Uterus (tissue), 4 donors: ENCODE results near the gene DHODH. TPM values are rescaled to one million over a fixed set of nuclear protein-coding genes. Genes with fewer than 3 reads are reported as not detected.

Source experiments
- DNase-seq, 2 donors: peaks; one replicate each; pipeline ENCODE4 v3.0.0-alpha.2; 2019 to 2020
- H3K27ac ChIP-seq, 2 donors: fragments of 200-600 bp; sonication (generic); 1 replicate in 1 of 2; 2 replicates in 1 of 2; pipeline ENCODE4 v1.5.1; 2016 to 2018
- H3K27me3 ChIP-seq, 2 donors: fragments of 200-600 bp; sonication (generic); one replicate each; pipeline ENCODE4 v1.5.1; 2018 to 2019; ENCODE audit warnings: control low read depth in 1 of 2
- H3K36me3 ChIP-seq, 2 donors: fragments of 200-600 bp; sonication (generic); one replicate each; pipeline ENCODE4 v1.5.1; 2019; ENCODE audit warnings: control low read depth in 1 of 2
- H3K4me1 ChIP-seq, 2 donors: fragments of 200-600 bp; sonication (generic); one replicate each; pipeline ENCODE4 v1.5.1; 2018 to 2019; ENCODE audit warnings: control low read depth in 1 of 2
- H3K4me3 ChIP-seq, 2 donors: fragments of 200-600 bp; sonication (generic); 1 replicate in 1 of 2; 2 replicates in 1 of 2; pipeline ENCODE4 v1.5.1; 2018 to 2019; ENCODE audit warnings: mild to moderate bottlenecking in 1 of 2
- H3K9me3 ChIP-seq, 2 donors: fragments of 200-600 bp; sonication (generic); one replicate each; pipeline ENCODE4 v1.5.1; 2019; ENCODE audit warnings: control low read depth in 1 of 2
- CTCF ChIP-seq, 4 experiments: fragments of 200-600 bp in 2 of 4; fragments of 450-650 bp in 2 of 4; sonication (generic) in 2 of 4; IDR thresholded peaks; one replicate each; pipeline ENCODE4 v1.5.1; 2016 to 2019; ENCODE audit warnings: antibody characterized with exemption in 4 of 4, mild to moderate bottlenecking in 2 of 4, moderate library complexity in 1 of 4
- POLR2A ChIP-seq, 2 donors: fragments of 450-650 bp; IDR thresholded peaks; one replicate each; pipeline ENCODE4 v1.6.1; 2016; ENCODE audit warnings: antibody characterized with exemption in 2 of 2, mild to moderate bottlenecking in 1 of 2, moderate library complexity in 1 of 2
- intact Hi-C: fragments of 100-400 bp; cut with DNase I; formaldehyde crosslinking; loops from one replicate; pipeline ENCODE4 v1.15.1; 2023; ENCODE audit warnings: low total_unique reads
- total RNA-seq, 4 donors: library from RNA; depleted of rRNA in 3 of 4; stranded (reverse); fragments of >200 nt in 3 of 4; gene quantifications; one replicate each; pipeline versions ENCODE4 v1.1.0 to v1.2.4, GENCODE V29; 2014 to 2023
- donor health status: DM: yes; HTN: yes; CAD: no.

DHODH gene
- total RNA-seq, 4 donors from 2014 or later, result 1.8 to 14.7 (median 7.1) TPM

- H3K4me3 ChIP-seq, result no peak overlapping the region
- intact Hi-C loops, result no loop called here
- DNase-seq, result no peak
- no peaks in the 10 kb centered on the region for H3K9me3 ChIP-seq
- H3K27ac ChIP-seq, result no peak overlapping the region
- TF ChIP-seq CTCF (IDR thresholded peaks at IDR 0.05), result no peak
- TF ChIP-seq POLR2A (IDR thresholded peaks at IDR 0.05), result no peak
- no peaks in the 10 kb centered on the region for H3K27me3 ChIP-seq
- no peaks in the 10 kb centered on the region for H3K4me1 ChIP-seq
- H3K36me3 ChIP-seq, result no peaks in the 10 kb centered on the region
Observed at GRCh38 chr16:71966932-71967331, 41.6 kb upstream of the DHODH start.

DNA sequence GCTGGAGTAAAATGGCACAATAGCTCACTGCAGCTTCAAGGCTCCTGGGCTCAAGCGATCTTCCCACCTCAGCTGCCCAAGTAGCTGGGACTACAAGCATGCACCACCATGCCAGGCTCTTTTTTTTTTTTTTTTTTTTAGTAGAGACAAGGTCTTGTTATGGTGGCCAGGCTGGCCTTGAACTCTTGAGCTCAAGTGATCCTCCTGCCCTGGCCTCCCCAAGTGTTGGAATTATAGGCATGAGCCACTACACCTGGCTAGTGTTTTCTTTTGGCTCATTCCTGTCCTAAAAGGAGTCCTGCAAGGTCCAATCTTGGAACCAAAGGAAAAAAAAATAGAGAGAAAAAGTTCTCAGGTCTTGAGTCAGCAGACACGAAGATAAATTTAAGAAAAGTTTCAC lies 39.2 kb upstream of the DHODH start:
- no peak for TF ChIP-seq POLR2A (IDR thresholded peaks at IDR 0.05)
- TF ChIP-seq CTCF (IDR thresholded peaks at IDR 0.05), result no peak
- DNase-seq, result no peak
- Histone ChIP-seq H3K27me3 (no peaks in the 10 kb centered on the region), H3K36me3 (no peaks in the 10 kb centered on the region), H3K27ac (no peak overlapping the region), H3K4me3 (no peak overlapping the region), H3K4me1 (no peaks in the 10 kb centered on the region), H3K9me3 (no peaks in the 10 kb centered on the region)
- intact Hi-C loops, result no loop called here

DNA sequence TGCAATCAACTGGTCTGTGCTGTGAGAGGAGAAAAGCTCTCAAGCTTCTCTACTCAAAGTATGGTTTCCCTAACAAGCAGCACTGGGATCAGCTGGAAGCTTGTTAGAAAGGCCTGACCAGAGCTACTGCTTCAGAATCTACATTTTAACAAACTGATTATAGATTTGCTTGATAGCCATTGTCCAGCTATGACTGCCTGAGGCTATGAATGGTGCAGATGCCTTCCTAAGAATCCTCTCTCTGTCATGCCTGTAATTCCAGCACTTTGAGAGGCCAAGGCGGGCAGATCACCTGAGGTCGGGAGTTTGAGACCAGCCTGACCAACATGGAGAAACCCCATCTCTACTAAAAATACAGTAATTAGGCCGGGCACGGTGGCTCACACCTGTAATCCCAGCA lies 37.0 kb upstream of the DHODH start:
- no peak for TF ChIP-seq CTCF (IDR thresholded peaks at IDR 0.05)
- no peak for TF ChIP-seq POLR2A (IDR thresholded peaks at IDR 0.05)
- Histone ChIP-seq H3K4me1 (no peaks in the 10 kb centered on the region), H3K27ac (no peak overlapping the region), H3K4me3 (no peak overlapping the region), H3K27me3 (no peaks in the 10 kb centered on the region), H3K36me3 (no peaks in the 10 kb centered on the region), H3K9me3 (no peaks in the 10 kb centered on the region)
- no peak for DNase-seq
- intact Hi-C loops, result no loop called here

DNA sequence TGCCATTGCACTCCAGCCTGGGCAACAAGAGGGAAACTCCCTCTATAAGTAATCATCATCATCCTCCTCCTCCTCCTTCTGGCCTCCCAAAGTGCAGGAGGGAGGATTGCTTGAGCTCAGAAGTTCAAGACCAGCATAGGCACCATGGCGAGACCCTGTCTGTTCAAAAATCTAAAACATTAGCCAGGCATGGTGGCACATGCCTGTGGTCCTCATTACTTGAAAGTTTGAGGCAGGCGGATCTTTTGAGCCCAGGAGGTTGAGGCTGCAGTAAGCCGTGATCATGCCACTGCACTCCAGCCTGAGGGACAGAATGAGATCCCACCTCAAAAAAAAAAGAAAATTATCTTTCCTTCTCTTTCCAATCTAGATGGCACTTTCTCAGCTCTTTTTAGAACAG lies 36.2 kb upstream of the DHODH start:
- Histone ChIP-seq H3K9me3 (no peaks in the 10 kb centered on the region), H3K27me3 (no peaks in the 10 kb centered on the region), H3K4me3 (no peak overlapping the region), H3K4me1 (no peaks in the 10 kb centered on the region), H3K36me3 (no peaks in the 10 kb centered on the region), H3K27ac (no peak overlapping the region)
- intact Hi-C loops, result no loop called here
- no peak for TF ChIP-seq POLR2A (IDR thresholded peaks at IDR 0.05)
- TF ChIP-seq CTCF (IDR thresholded peaks at IDR 0.05), result no peak
- DNase-seq, result no peak

DNA sequence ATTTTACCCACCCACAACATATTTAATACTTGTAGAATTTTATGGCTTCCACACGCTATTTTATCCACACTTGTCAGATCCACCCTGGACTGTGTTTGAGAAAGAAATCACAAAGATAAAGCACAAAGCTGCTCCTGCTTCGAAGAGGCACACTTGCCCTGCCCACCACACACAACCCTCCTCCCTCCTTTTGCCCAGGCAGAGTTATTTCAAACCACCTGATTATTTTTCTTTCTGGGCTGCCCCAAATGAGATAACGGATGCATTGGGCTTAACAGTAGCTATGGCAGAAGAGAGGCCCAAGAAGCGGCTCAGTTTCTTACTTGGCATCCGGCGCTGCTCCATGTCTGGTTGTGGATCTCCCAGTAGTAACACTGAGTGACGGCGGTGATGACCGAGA lies 35.5 kb upstream of the DHODH start:
- Histone ChIP-seq H3K27me3 (no peaks in the 10 kb centered on the region), H3K4me3 (no peak overlapping the region), H3K27ac (no peak overlapping the region), H3K9me3 (no peaks in the 10 kb centered on the region), H3K4me1 (no peaks in the 10 kb centered on the region), H3K36me3 (no peaks in the 10 kb centered on the region)
- intact Hi-C loops, result no loop called here
- no peak for DNase-seq
- TF ChIP-seq CTCF (IDR thresholded peaks at IDR 0.05), result no peak
- TF ChIP-seq POLR2A (IDR thresholded peaks at IDR 0.05), result no peak
